Measurements from ENCODE around the gene GLYAT.

DNA sequence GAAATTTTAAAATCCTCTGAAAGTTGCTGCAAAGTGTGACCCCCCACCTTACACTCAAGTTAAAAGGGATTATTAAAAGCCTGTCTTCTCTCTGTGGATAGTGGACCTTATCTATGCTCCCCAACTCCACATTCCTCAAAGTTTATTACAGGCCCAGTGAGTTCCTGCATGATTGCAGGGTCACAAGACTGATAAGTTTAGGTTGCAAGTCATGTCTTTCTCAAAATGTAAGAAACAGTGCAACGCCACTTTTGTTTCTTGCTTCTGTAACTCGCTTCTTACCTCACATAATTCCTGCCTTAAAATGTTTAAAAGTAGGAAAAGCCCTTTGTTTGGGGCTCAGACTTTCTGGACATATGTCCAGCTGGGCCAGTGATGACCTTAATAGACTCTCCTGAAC lies 38.4 kb upstream of the GLYAT start:
- TF ChIP-seq, protein P1, sequence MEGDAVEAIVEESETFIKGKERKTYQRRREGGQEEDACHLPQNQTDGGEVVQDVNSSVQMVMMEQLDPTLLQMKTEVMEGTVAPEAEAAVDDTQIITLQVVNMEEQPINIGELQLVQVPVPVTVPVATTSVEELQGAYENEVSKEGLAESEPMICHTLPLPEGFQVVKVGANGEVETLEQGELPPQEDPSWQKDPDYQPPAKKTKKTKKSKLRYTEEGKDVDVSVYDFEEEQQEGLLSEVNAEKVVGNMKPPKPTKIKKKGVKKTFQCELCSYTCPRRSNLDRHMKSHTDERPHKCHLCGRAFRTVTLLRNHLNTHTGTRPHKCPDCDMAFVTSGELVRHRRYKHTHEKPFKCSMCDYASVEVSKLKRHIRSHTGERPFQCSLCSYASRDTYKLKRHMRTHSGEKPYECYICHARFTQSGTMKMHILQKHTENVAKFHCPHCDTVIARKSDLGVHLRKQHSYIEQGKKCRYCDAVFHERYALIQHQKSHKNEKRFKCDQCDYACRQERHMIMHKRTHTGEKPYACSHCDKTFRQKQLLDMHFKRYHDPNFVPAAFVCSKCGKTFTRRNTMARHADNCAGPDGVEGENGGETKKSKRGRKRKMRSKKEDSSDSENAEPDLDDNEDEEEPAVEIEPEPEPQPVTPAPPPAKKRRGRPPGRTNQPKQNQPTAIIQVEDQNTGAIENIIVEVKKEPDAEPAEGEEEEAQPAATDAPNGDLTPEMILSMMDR (IDR thresholded peaks at IDR 0.05; ENCODE audit: borderline replicate concordance, extremely low read depth, low read length, poor library complexity, severe bottlenecking) = no peak
- no peak for TF ChIP-seq EZH2 (IDR thresholded peaks at IDR 0.05; ENCODE audit: borderline replicate concordance, low read depth, low read length, severe bottlenecking)
